ENCODE data around the gene CCDC183.
"Not testable (repeated sequence)": the region's sequence is repeated elsewhere in the genome, so short reads cannot be mapped to it uniquely, and the experiment has no call there.

- TF ChIP-seq CTCF (IDR thresholded peaks at IDR 0.05; ENCODE audit: low read depth, low read length, missing input control) (peak; percentile 35), RAD21 (IDR thresholded peaks at IDR 0.05) (peak in 1 of 2 donors; percentile 34)
- TF ChIP-seq REST, MAX, YY1 (IDR thresholded peaks at IDR 0.05): not testable (repeated sequence)
Measured at GRCh38 chr9:136760834-136761544, 35.1 kb upstream of the CCDC183 start.
